HepG2 (cell line): ENCODE data around the gene ERRFI1. TPM values are rescaled to one million over a fixed set of nuclear protein-coding genes. Genes with fewer than 3 reads are reported as not detected.
A peak's percentile ranks its signal among the peaks of the same experiment; 100 is the strongest.

Experiments used
- DNMT1 ChIP-seq: sonication (generic); formaldehyde crosslinking; IDR thresholded peaks from 2 replicates; pipeline ENCODE4 v1.5.1; 2020; ENCODE audit warnings: mild to moderate bottlenecking, missing genetic modification reagents
- GABPA ChIP-seq, 2 experiments: IDR thresholded peaks; 2 replicates each; pipeline ENCODE4 v1.6.1; 2011 to 2016; ENCODE audit warnings: low read depth in 2 of 2, low read length in 1 of 2, missing biosample characterization in 1 of 2, missing genetic modification characterization in 1 of 2
- HMGXB4 ChIP-seq, 2 experiments: sonication (generic) in 1 of 2; formaldehyde crosslinking in 1 of 2; IDR thresholded peaks; 2 replicates each; pipeline versions ENCODE4 v1.4.0 to v1.6.1; 2018 to 2020; ENCODE audit warnings: missing genetic modification reagents in 2 of 2, borderline replicate concordance in 1 of 2, low read depth in 1 of 2, mild to moderate bottlenecking in 1 of 2, missing biosample characterization in 1 of 2
- HNRNPK ChIP-seq: fragments of 200-400 bp; formaldehyde crosslinking; IDR thresholded peaks from 2 replicates; pipeline ENCODE4 v1.6.1; 2018; ENCODE audit warnings: low read length, low read depth, moderate library complexity, mild to moderate bottlenecking; ENCODE audit not compliant: poor library complexity, severe bottlenecking
- HOXA9 ChIP-seq: sonication (generic); formaldehyde crosslinking; IDR thresholded peaks from 2 replicates; pipeline ENCODE4 v1.8.1; 2022; ENCODE audit warnings: missing genetic modification reagents, mild to moderate bottlenecking, moderate library complexity, borderline replicate concordance
- PRMT3 ChIP-seq: sonication (generic); formaldehyde crosslinking; IDR thresholded peaks from 2 replicates; pipeline ENCODE4 v1.8.1; 2022; ENCODE audit warnings: low read depth, mild to moderate bottlenecking, moderate library complexity, missing genetic modification reagents, borderline replicate concordance
- TFE3 ChIP-seq: IDR thresholded peaks from 2 replicates; pipeline ENCODE4 v1.6.1; 2016
- ZBTB40 ChIP-seq, 2 experiments: fragments of 450-650 bp in 1 of 2; sonication (generic) in 1 of 2; formaldehyde crosslinking in 1 of 2; IDR thresholded peaks; 2 replicates each; pipeline versions ENCODE4 v1.6.1 to v1.8.0; 2016 to 2022; ENCODE audit warnings: antibody characterized with exemption in 1 of 2, mild to moderate bottlenecking in 1 of 2, missing genetic modification reagents in 1 of 2
- ZNF740 ChIP-seq: sonication (generic); formaldehyde crosslinking; IDR thresholded peaks from 2 replicates; pipeline ENCODE4 v1.4.0; 2020; ENCODE audit warnings: missing genetic modification reagents
- polyA plus RNA-seq, 8 experiments: library from polyadenylated mRNA; depleted of rRNA in 3 of 8; stranded (reverse) in 7 of 8; unstranded in 1 of 8; fragments of >200 nt; fragmentation: Illumina TruSeq in 4 of 8; extraction: Trizol in 4 of 8; gene quantifications; 2 replicates each; pipeline versions ENCODE4 v1.2.1 to v1.2.3, GENCODE V29; 2011 to 2016; ENCODE audit warnings: low read depth in 4 of 8, missing spikeins in 1 of 8, mixed read lengths in 1 of 8; ENCODE audit not compliant: insufficient read depth in 1 of 8
- total RNA-seq, 5 experiments: library from RNA; depleted of rRNA; stranded (reverse); fragments of >200 nt; fragmentation: Illumina TruSeq; extraction: Trizol; gene quantifications; 2 replicates each; pipeline ENCODE4 v1.2.3, GENCODE V29; 2016; ENCODE audit warnings: low read depth in 1 of 5

ERRFI1 gene
- total and polyA plus RNA-seq, 2 of the 13 experiments (the other 11 are each of a cell fraction or from before 2014, with no cell fraction given), result 84.4 to 753 TPM

- TF ChIP-seq ZBTB40 (IDR thresholded peaks at IDR 0.05), result no peak
- TF ChIP-seq ZBTB40 (CRISPR knock-in tag; IDR thresholded peaks at IDR 0.05), result peak; percentile 64; the same call in 1 of the 2 replicates
- peak in 1 of 2 experiments; percentile 76; a peak in 3 of 4 replicates for TF ChIP-seq HMGXB4 (CRISPR knock-in tag; IDR thresholded peaks at IDR 0.05; ENCODE audit: borderline replicate concordance in 1 of 2, low read depth in 1 of 2)
- peak; percentile 70 for TF ChIP-seq HOXA9
- peak; percentile 72 for TF ChIP-seq TFE3
- no peak for TF ChIP-seq GABPA (IDR thresholded peaks at IDR 0.05; ENCODE audit: low read depth, low read length)
- 0 out of 2 replicates have a peak, but pooled peaks have one; percentile 40 for TF ChIP-seq GABPA (CRISPR knock-in tag; IDR thresholded peaks at IDR 0.05; ENCODE audit: low read depth)
- TF ChIP-seq PRMT3, result 0 out of 2 replicates have a peak, but pooled peaks have one; percentile 60
- TF ChIP-seq HNRNPK, result peak; percentile 24
- TF ChIP-seq DNMT1 (CRISPR knock-in tag), result peak; percentile 86; the same call in 1 of the 2 replicates
- TF ChIP-seq ZNF740 (CRISPR knock-in tag), result no peak
Observed at GRCh38 chr1:8026976-8027747, 1.1 kb upstream of the ERRFI1 start (continued).
